PC-9 (cell line): ENCODE results near the gene PPEF1.

ENCODE experiments used
- EZH2 ChIP-seq: fragments of 200-600 bp; sonication (generic); IDR thresholded peaks from 2 replicates; pipeline ENCODE4 v1.8.0; 2017; ENCODE audit warnings: antibody characterized with exemption, low read depth
- TF ChIP-seq, protein P1 (sequence below): fragments of 200-600 bp; sonication (generic); conservative IDR thresholded peaks from 2 replicates; pipeline ENCODE4 v1.6.1; 2017; ENCODE audit warnings: mixed run types, antibody characterized with exemption, mild to moderate bottlenecking, moderate library complexity

- TF ChIP-seq, protein P1, sequence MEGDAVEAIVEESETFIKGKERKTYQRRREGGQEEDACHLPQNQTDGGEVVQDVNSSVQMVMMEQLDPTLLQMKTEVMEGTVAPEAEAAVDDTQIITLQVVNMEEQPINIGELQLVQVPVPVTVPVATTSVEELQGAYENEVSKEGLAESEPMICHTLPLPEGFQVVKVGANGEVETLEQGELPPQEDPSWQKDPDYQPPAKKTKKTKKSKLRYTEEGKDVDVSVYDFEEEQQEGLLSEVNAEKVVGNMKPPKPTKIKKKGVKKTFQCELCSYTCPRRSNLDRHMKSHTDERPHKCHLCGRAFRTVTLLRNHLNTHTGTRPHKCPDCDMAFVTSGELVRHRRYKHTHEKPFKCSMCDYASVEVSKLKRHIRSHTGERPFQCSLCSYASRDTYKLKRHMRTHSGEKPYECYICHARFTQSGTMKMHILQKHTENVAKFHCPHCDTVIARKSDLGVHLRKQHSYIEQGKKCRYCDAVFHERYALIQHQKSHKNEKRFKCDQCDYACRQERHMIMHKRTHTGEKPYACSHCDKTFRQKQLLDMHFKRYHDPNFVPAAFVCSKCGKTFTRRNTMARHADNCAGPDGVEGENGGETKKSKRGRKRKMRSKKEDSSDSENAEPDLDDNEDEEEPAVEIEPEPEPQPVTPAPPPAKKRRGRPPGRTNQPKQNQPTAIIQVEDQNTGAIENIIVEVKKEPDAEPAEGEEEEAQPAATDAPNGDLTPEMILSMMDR = no peak
- TF ChIP-seq EZH2 = no peak
Measured at GRCh38 chrX:18874560-18875255, 167.3 kb downstream of the PPEF1 start.
